Epidermal melanocyte (primary cell): ENCODE data around the gene SLC2A13.
"Not testable (repeated sequence)": the region's sequence is repeated elsewhere in the genome, so short reads cannot be mapped to it uniquely, and the experiment has no call there.

Source experiments
- DNase-seq: peaks from one replicate; pipeline ENCODE4 v3.0.0; 2011; ENCODE audit warnings: low spot score; ENCODE audit not compliant: insufficient read length

The SLC2A13 gene

GRCh38 chr12:39763071-39763889 is 342.6 kb downstream of the SLC2A13 start:
- DNase-seq, result no peak

GRCh38 chr12:39755478-39755877 is 350.4 kb downstream of the SLC2A13 start:
- DNase-seq, result no peak

GRCh38 chr12:39752482-39753137 is 353.3 kb downstream of the SLC2A13 start:
- no peak for DNase-seq

- not testable (repeated sequence) for DNase-seq
Observed at GRCh38 chr12:39746151-39746550, 359.7 kb downstream of the SLC2A13 start.

GRCh38 chr12:39743655-39744054 is 362.2 kb downstream of the SLC2A13 start:
- DNase-seq, result no peak

- no peak for DNase-seq
Observed at GRCh38 chr12:39736406-39736805, 369.5 kb downstream of the SLC2A13 start.

- no peak for DNase-seq
Observed at GRCh38 chr12:39723831-39724230, 382.1 kb downstream of the SLC2A13 start.

- no peak for DNase-seq
Observed at GRCh38 chr12:39722504-39722903, 383.4 kb downstream of the SLC2A13 start.

- DNase-seq, result no peak
Observed at GRCh38 chr12:39713552-39713951, 392.3 kb downstream of the SLC2A13 start.

GRCh38 chr12:39712334-39712733 is 393.5 kb downstream of the SLC2A13 start:
- no peak for DNase-seq
